HTR-8/SVneo (cell line): ENCODE results near the gene CAPN1.
"Not testable (repeated sequence)": the region's sequence is repeated elsewhere in the genome, so short reads cannot be mapped to it uniquely, and the experiment has no call there.

Source experiments
- DNase-seq: peaks from one replicate; pipeline ENCODE4 v3.0.0; 2011; ENCODE audit warnings: low spot score, mixed read lengths; ENCODE audit not compliant: insufficient read length
- FAIRE-seq: peaks from 2 replicates; lab custom pipeline; 2011; peaks lifted over from hg19 to GRCh38; lab: Jason Lieb, UNC

CAPN1 gene

GRCh38 chr11:65157336-65157735 lies 24.4 kb upstream of the CAPN1 start:
- FAIRE-seq: no peak

GRCh38 chr11:65159012-65159411 lies 22.7 kb upstream of the CAPN1 start:
- DNase-seq (no peak), FAIRE-seq (no peak)

More at GRCh38 chr11:65157336-65157735, 24.4 kb upstream of the CAPN1 start:
- DNase-seq: no peak

- no peak for FAIRE-seq
- DNase-seq: no peak
These were observed 21.1 kb upstream of the CAPN1 start for GRCh38 chr11:65160643-65161042.

GRCh38 chr11:65163684-65164083 lies 18.0 kb upstream of the CAPN1 start:
- FAIRE-seq (no peak), DNase-seq (no peak)

GRCh38 chr11:65165410-65166317 lies 16.1 kb upstream of the CAPN1 start:
- no peak for FAIRE-seq

GRCh38 chr11:65166893-65167292 lies 14.8 kb upstream of the CAPN1 start:
- FAIRE-seq (no peak), DNase-seq (no peak)

More at GRCh38 chr11:65165410-65166317, 16.1 kb upstream of the CAPN1 start:
- DNase-seq: no peak

GRCh38 chr11:65167656-65168055 lies 14.1 kb upstream of the CAPN1 start:
- FAIRE-seq (no peak), DNase-seq (no peak)

- FAIRE-seq: no peak
- no peak for DNase-seq
These were observed 12.5 kb upstream of the CAPN1 start for GRCh38 chr11:65169164-65169641.

GRCh38 chr11:65170058-65170534 lies 11.6 kb upstream of the CAPN1 start, which contains the start of gene SPDYC:
Gene SPDYC, plus strand, starts transcription at chr11:65170233. Its CDS starts 1,125 bp downstream, at chr11:65171358.
- DNase-seq: no peak
- FAIRE-seq: no peak

GRCh38 chr11:65172600-65172999 lies 9.1 kb upstream of the CAPN1 start:
- FAIRE-seq: no peak
- no peak for DNase-seq

GRCh38 chr11:65174571-65175010 lies 7.1 kb upstream of the CAPN1 start:
- DNase-seq: not testable (repeated sequence)

GRCh38 chr11:65180877-65181568 lies 705 bp upstream of the CAPN1 start:
- FAIRE-seq (no peak), DNase-seq (peak; percentile 66)

More at GRCh38 chr11:65174571-65175010, 7.1 kb upstream of the CAPN1 start:
- FAIRE-seq: not testable (repeated sequence)

- no peak for FAIRE-seq
- DNase-seq: peak; percentile 31
These were observed 786 bp downstream of the CAPN1 start for GRCh38 chr11:65182258-65183170.

- DNase-seq: no peak
- FAIRE-seq: no peak
These were observed 1.6 kb downstream of the CAPN1 start for GRCh38 chr11:65183201-65183891.

GRCh38 chr11:65184146-65184545 lies 2.4 kb downstream of the CAPN1 start:
- FAIRE-seq (no peak), DNase-seq (no peak)

GRCh38 chr11:65185171-65185570 lies 3.4 kb downstream of the CAPN1 start:
- FAIRE-seq (no peak), DNase-seq (no peak)

GRCh38 chr11:65185869-65186341 lies 4.2 kb downstream of the CAPN1 start:
- DNase-seq (no peak), FAIRE-seq (no peak)

GRCh38 chr11:65186701-65187100 lies 5.0 kb downstream of the CAPN1 start:
- DNase-seq: no peak
- FAIRE-seq: no peak

GRCh38 chr11:65187146-65187675 lies 5.5 kb downstream of the CAPN1 start:
- no peak for FAIRE-seq
- no peak for DNase-seq
